GM12878 (cell line): ENCODE results near the gene PELI1. TPM values are rescaled to one million over a fixed set of nuclear protein-coding genes. Genes with fewer than 3 reads are reported as not detected.

Experiments
- ATAC-seq: fragments of 200-7000 bp; cut with Tn5 transposase; 3 replicates; pipeline ENCODE4 v1.9.1; 2020; ENCODE audit warnings: mild to moderate bottlenecking, moderate library complexity
- BruUV-seq: library from RNA; stranded (reverse); fragments of 400-500 nt; replicated peaks from 2 replicates; lab custom pipeline; 2021; lab: Mats Ljungman, UMichigan
- CTCF ChIA-PET: fragments of 300-600 bp; sonication (Branson Sonifier 250); formaldehyde crosslinking; extraction: SDS; loops from one replicate; lab custom pipeline; 2021; ENCODE audit warnings: inconsistent platforms; lab: Yijun Ruan, JAX
- POLR2A ChIA-PET: fragments of 350-600 bp; formaldehyde crosslinking; extraction: SDS; loops from one replicate; lab custom pipeline; 2021; ENCODE audit warnings: inconsistent platforms; lab: Charles Lee
- RAD21 ChIA-PET: fragments of 300-600 bp; sonication (Branson Sonifier 250); formaldehyde crosslinking; loops from one replicate; lab custom pipeline; 2023; ENCODE audit warnings: antibody characterized with exemption; ENCODE audit not compliant: unreplicated experiment; lab: Charles Lee
- SMC1A ChIA-PET: fragments of 300-600 bp; sonication (Branson Sonifier 250); formaldehyde crosslinking; loops from one replicate; lab custom pipeline; 2023; ENCODE audit not compliant: unreplicated experiment, uncharacterized antibody; lab: Charles Lee
- DNase-seq: peaks from one replicate; pipeline ENCODE4 v3.0.0-alpha.2; 2011; ENCODE audit warnings: low read depth, low spot score
- FAIRE-seq: peaks from 3 replicates; lab custom pipeline; 2011; peaks lifted over from hg19 to GRCh38; lab: Jason Lieb, UNC
- H2AFZ ChIP-seq: 2 replicates; pipeline ENCODE4 v1.6.0; 2011; ENCODE audit warnings: low read depth, low read length, control low read depth; ENCODE audit not compliant: control insufficient read depth
- H3K27ac ChIP-seq: 2 replicates; pipeline ENCODE4 v1.5.1; 2011; ENCODE audit warnings: control low read depth; ENCODE audit not compliant: control insufficient read depth, insufficient read depth
- H3K27me3 ChIP-seq, 2 experiments: replicated peaks in 1 of 2; 2 replicates each; pipeline versions ENCODE4 v1.6.0 to v1.6.1; 2011; ENCODE audit warnings: low read length in 1 of 2; ENCODE audit not compliant: control insufficient read depth in 2 of 2, insufficient read depth in 2 of 2
- H3K36me3 ChIP-seq, 2 experiments: 2 replicates each; pipeline ENCODE4 v1.5.1; 2011; ENCODE audit warnings: low read length in 1 of 2; ENCODE audit not compliant: control insufficient read depth in 2 of 2, insufficient read depth in 2 of 2
- H3K4me1 ChIP-seq: 2 replicates; pipeline ENCODE4 v1.6.1; 2011; ENCODE audit warnings: mild to moderate bottlenecking, low read length, moderate library complexity, mixed read lengths; ENCODE audit not compliant: control insufficient read depth, insufficient read depth
- H3K4me2 ChIP-seq: 2 replicates; pipeline ENCODE4 v1.6.0; 2011; ENCODE audit warnings: control low read depth; ENCODE audit not compliant: control insufficient read depth, insufficient read depth
- H3K4me3 ChIP-seq: fragments of 200-600 bp; sonication (generic); 2 replicates; pipeline ENCODE4 v1.5.1; 2016
- H3K79me2 ChIP-seq: 2 replicates; pipeline ENCODE4 v1.6.0; 2011; ENCODE audit warnings: low read length; ENCODE audit not compliant: control insufficient read depth, insufficient read depth
- H3K9ac ChIP-seq: 2 replicates; pipeline ENCODE4 v1.8.0; 2011; ENCODE audit warnings: low read length, control low read depth, mixed read lengths; ENCODE audit not compliant: control insufficient read depth, insufficient read depth
- H3K9me3 ChIP-seq: replicated peaks from 3 replicates; pipeline ENCODE4 v1.5.1; 2011; ENCODE audit warnings: mild to moderate bottlenecking, low read length; ENCODE audit not compliant: control insufficient read depth, insufficient read depth
- H4K20me1 ChIP-seq: 2 replicates; pipeline ENCODE4 v1.6.0; 2011; ENCODE audit not compliant: control insufficient read depth, insufficient read depth
- ATF3 ChIP-seq: IDR thresholded peaks from 2 replicates; pipeline ENCODE4 v1.6.1; 2011; ENCODE audit warnings: low read depth, mild to moderate bottlenecking, low read length, moderate library complexity, borderline replicate concordance; ENCODE audit errors: extremely low read depth
- CHD1 ChIP-seq: IDR thresholded peaks from 2 replicates; pipeline ENCODE4 v1.6.1; 2012; ENCODE audit warnings: low read depth, low read length, improper control_type of control experiment
- CREB1 ChIP-seq: IDR thresholded peaks from 2 replicates; pipeline ENCODE4 v1.6.1; 2012; ENCODE audit warnings: low read depth, mild to moderate bottlenecking, inconsistent platforms
- IKZF2 ChIP-seq, 2 experiments: fragments of 450-650 bp; IDR thresholded peaks; 2 replicates each; pipeline ENCODE4 v1.6.1; 2017; ENCODE audit warnings: mild to moderate bottlenecking in 2 of 2, moderate library complexity in 2 of 2
- JUNB ChIP-seq: IDR thresholded peaks from 2 replicates; pipeline ENCODE4 v1.6.1; 2016; ENCODE audit warnings: antibody characterized with exemption, mild to moderate bottlenecking
- MEF2A ChIP-seq: IDR thresholded peaks from 2 replicates; pipeline ENCODE4 v1.6.1; 2011; ENCODE audit warnings: low read depth, mild to moderate bottlenecking, low read length, moderate library complexity; ENCODE audit not compliant: insufficient read depth
- MLLT1 ChIP-seq: fragments of 450-650 bp; IDR thresholded peaks from 2 replicates; pipeline ENCODE4 v1.6.1; 2016; ENCODE audit warnings: mild to moderate bottlenecking
- POLR2A ChIP-seq: IDR thresholded peaks from 2 replicates; pipeline ENCODE4 v1.6.1; 2011; ENCODE audit warnings: low read depth, mild to moderate bottlenecking, low read length
- RCOR1 ChIP-seq: conservative IDR thresholded peaks from 2 replicates; pipeline ENCODE4 v1.6.1; 2012; ENCODE audit warnings: low read depth, low read length, improper control_type of control experiment
- SMAD5 ChIP-seq: IDR thresholded peaks from 2 replicates; pipeline ENCODE4 v1.6.1; 2016; ENCODE audit warnings: antibody characterized with exemption, low read depth
- STAT3 ChIP-seq: IDR thresholded peaks from 2 replicates; pipeline ENCODE4 v1.6.1; 2011; ENCODE audit warnings: low read depth, low read length, improper control_type of control experiment
- SUZ12 ChIP-seq: fragments of 200-600 bp; sonication (generic); IDR thresholded peaks from one replicate; pipeline ENCODE4 v1.6.1; 2018; ENCODE audit warnings: antibody characterized with exemption, mild to moderate bottlenecking; ENCODE audit not compliant: unreplicated experiment
- TCF7 ChIP-seq: IDR thresholded peaks from 2 replicates; pipeline ENCODE4 v1.6.1; 2014; ENCODE audit warnings: antibody characterized with exemption, borderline replicate concordance
- ZNF24 ChIP-seq: fragments of 450-650 bp; IDR thresholded peaks from 2 replicates; pipeline ENCODE4 v1.6.1; 2017; ENCODE audit warnings: antibody characterized with exemption, mild to moderate bottlenecking
- WGBS: methylation state at CpG from one replicate; pipeline ENCODE4 v1.1.6; 2016; ENCODE audit warnings: low lambda C conversion rate; ENCODE audit not compliant: insufficient replicate concordance, insufficient coverage; ENCODE audit errors: missing lambda C conversion rate; 5-methylcytosine and 5-hydroxymethylcytosine counted together
- in situ Hi-C: fragments of 300-500 bp; cut with MboI; formaldehyde crosslinking; loops from 9 replicates; pipeline ENCODE4 v1.14.3; 2018; ENCODE audit warnings: mixed read lengths
- intact Hi-C: fragments of 100-400 bp; cut with micrococcal nuclease; formaldehyde crosslinking; loops from one replicate; pipeline ENCODE4 v1.14.2; 2022; ENCODE audit not compliant: unreplicated experiment
- polyA plus RNA-seq, 11 experiments: library from polyadenylated mRNA; depleted of rRNA in 4 of 11; unstranded in 6 of 11; stranded (reverse) in 5 of 11; fragments of >200 nt; fragmentation: Nextera tagmentation in 4 of 11; fragmentation: Illumina TruSeq in 1 of 11; extraction: Ambion mirVana in 4 of 11; extraction: Trizol in 1 of 11; gene quantifications; 1 replicate in 1 of 11; 2 replicates in 10 of 11; pipeline versions ENCODE4 v1.2.1 to v1.2.3, GENCODE V29; 2011 to 2016; ENCODE audit warnings: inconsistent platforms in 2 of 11, missing spikeins in 2 of 11, low read depth in 1 of 11
- total RNA-seq, 4 experiments: library from RNA; depleted of rRNA in 3 of 4; stranded (reverse); fragments of >200 nt in 3 of 4; fragmentation: Illumina TruSeq in 1 of 4; extraction: Trizol in 1 of 4; gene quantifications; 2 replicates each; pipeline versions ENCODE4 v1.2.1 to v1.2.3, GENCODE V29; 2013 to 2021
- TF ChIP-seq, protein P1 (sequence below): IDR thresholded peaks from 2 replicates; pipeline ENCODE4 v1.6.1; 2012; ENCODE audit warnings: low read depth, low read length, improper control_type of control experiment
- TF ChIP-seq, protein P2 (sequence below): fragments of 450-650 bp; formaldehyde crosslinking; IDR thresholded peaks from 2 replicates; pipeline ENCODE4 v1.4.0; 2022; ENCODE audit warnings: mild to moderate bottlenecking, moderate library complexity
- TF ChIP-seq, protein P3 (sequence below): IDR thresholded peaks from 2 replicates; pipeline ENCODE4 v1.6.1; 2012; ENCODE audit warnings: low read depth, low read length, improper control_type of control experiment

The PELI1 gene
- total and polyA plus RNA-seq, 10 of the 15 experiments (the other 5 are each of a cell fraction or from before 2014, with no cell fraction given): 12.1 to 92.0 (median 39.8) TPM

DNA sequence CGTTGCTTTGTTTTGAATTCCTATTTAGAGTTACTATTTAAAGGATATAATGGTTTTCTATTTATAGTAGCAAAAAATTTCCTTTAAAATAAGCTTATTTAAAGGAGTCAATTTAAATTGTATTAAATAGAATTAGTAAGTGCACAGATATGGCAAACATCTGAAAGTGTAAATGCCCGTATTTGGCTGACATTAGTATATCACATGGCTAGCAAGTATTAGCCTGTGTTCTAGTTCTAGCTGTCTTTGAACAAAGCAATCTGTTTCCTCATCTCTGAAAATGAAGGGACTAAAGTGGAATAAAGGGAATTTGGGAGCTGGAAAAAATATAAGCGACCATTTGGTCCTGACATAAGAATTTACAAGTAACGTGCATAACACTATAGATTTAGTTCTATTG lies 32.2 kb downstream of the PELI1 start:
- BruUV-seq: no TSS peak
- ChIA-PET CTCF (interaction anchor here (0.6 to 1.5 kb wide), 6 partner anchors 12 to 1655 kb away, joined by 3 to 4 read pairs (median 3); no protein-coding TSS in a partner anchor), POLR2A (interaction anchor here (0.7 to 1.8 kb wide), 8 partner anchors 8 to 206 kb away, joined by 3 to 6 read pairs (median 4); no protein-coding TSS in a partner anchor), SMC1A (interaction anchor here (0.8 to 19.8 kb wide), 6 partner anchors 11 to 215 kb away, joined by 3 to 495 read pairs (median 6); no protein-coding TSS in a partner anchor), RAD21 (interaction anchor here (0.7 to 2.1 kb wide), 14 partner anchors 10 to 216 kb away, joined by 3 to 11 read pairs (median 4); no protein-coding TSS in a partner anchor)
- Histone ChIP-seq H3K27me3 (no peaks in the 10 kb centered on the region), H2AFZ (no peak overlapping the region), H3K9ac (no peak overlapping the region), H4K20me1 (no peaks in the 10 kb centered on the region), H3K9me3 (no peaks in the 10 kb centered on the region), H3K4me2 (no peak overlapping the region), H3K36me3 (peaks cover 1 to 19% of the 10 kb centered on the region in 2 experiments; a peak in 3 of 4 replicates), H3K4me1 (peaks cover 57% of the 10 kb centered on the region), H3K4me3 (no peak overlapping the region), H3K27ac (no peak overlapping the region), H3K79me2 (peaks cover 95% of the 10 kb centered on the region)
- in situ Hi-C loops (no loop called here), intact Hi-C loops (no loop called here)
- WGBS: 84% methylated on average over 4 of the region's 4 CpGs
- DNase-seq (no peak), ATAC-seq (no peak), FAIRE-seq (no peak)
- TF ChIP-seq STAT3 (no peak), MEF2A (no peak), CHD1 (no peak), MLLT1 (no peak), SUZ12 (no peak), ZNF24 (no peak), IKZF2 (IDR thresholded peaks at IDR 0.05) (no peak), JUNB (no peak), ATF3 (no peak), RCOR1 (no peak), SMAD5 (no peak), CREB1 (no peak), TCF7 (no peak), POLR2A (no peak)
- TF ChIP-seq, protein P1, sequence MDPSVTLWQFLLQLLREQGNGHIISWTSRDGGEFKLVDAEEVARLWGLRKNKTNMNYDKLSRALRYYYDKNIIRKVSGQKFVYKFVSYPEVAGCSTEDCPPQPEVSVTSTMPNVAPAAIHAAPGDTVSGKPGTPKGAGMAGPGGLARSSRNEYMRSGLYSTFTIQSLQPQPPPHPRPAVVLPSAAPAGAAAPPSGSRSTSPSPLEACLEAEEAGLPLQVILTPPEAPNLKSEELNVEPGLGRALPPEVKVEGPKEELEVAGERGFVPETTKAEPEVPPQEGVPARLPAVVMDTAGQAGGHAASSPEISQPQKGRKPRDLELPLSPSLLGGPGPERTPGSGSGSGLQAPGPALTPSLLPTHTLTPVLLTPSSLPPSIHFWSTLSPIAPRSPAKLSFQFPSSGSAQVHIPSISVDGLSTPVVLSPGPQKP: no peak
- TF ChIP-seq, protein P2, sequence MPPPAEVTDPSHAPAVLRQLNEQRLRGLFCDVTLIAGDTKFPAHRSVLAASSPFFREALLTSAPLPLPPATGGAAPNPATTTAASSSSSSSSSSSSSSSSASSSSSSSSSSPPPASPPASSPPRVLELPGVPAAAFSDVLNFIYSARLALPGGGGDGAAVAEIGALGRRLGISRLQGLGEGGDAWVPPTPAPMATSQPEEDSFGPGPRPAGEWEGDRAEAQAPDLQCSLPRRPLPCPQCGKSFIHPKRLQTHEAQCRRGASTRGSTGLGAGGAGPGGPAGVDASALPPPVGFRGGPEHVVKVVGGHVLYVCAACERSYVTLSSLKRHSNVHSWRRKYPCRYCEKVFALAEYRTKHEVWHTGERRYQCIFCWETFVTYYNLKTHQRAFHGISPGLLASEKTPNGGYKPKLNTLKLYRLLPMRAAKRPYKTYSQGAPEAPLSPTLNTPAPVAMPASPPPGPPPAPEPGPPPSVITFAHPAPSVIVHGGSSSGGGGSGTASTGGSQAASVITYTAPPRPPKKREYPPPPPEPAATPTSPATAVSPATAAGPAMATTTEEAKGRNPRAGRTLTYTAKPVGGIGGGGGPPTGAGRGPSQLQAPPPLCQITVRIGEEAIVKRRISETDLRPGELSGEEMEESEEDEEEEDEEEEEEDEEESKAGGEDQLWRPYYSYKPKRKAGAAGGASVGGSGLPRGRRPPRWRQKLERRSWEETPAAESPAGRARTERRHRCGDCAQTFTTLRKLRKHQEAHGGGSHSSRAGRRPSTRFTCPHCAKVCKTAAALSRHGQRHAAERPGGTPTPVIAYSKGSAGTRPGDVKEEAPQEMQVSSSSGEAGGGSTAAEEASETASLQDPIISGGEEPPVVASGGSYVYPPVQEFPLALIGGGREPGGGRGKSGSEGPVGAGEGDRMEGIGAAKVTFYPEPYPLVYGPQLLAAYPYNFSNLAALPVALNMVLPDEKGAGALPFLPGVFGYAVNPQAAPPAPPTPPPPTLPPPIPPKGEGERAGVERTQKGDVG (CRISPR knock-in tag): no peak
- TF ChIP-seq, protein P3, sequence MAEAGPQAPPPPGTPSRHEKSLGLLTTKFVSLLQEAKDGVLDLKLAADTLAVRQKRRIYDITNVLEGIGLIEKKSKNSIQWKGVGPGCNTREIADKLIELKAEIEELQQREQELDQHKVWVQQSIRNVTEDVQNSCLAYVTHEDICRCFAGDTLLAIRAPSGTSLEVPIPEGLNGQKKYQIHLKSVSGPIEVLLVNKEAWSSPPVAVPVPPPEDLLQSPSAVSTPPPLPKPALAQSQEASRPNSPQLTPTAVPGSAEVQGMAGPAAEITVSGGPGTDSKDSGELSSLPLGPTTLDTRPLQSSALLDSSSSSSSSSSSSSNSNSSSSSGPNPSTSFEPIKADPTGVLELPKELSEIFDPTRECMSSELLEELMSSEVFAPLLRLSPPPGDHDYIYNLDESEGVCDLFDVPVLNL: no peak
